Stomach (tissue), 9 donors: Measurements from ENCODE around the gene POC5. TPM values are rescaled to one million over a fixed set of nuclear protein-coding genes. Genes with fewer than 3 reads are reported as not detected.

Experiments used
- DNase-seq, 2 donors: peaks; one replicate each; pipeline versions ENCODE4 v3.0.0 to v3.0.0-alpha.2; 2013 to 2019
- H3K27ac ChIP-seq, 5 donors: fragments of 200-600 bp in 4 of 5; sonication (generic) in 4 of 5; one replicate each; pipeline ENCODE4 v1.5.1; 2013 to 2019; ENCODE audit warnings: mild to moderate bottlenecking in 1 of 5, moderate library complexity in 1 of 5
- H3K27me3 ChIP-seq, 3 donors: fragments of 200-600 bp; sonication (generic); one replicate each; pipeline ENCODE4 v1.5.1; 2017 to 2019; ENCODE audit warnings: mixed run types in 1 of 3
- H3K36me3 ChIP-seq, 4 donors: fragments of 200-600 bp; sonication (generic); 1 replicate in 3 of 4; 2 replicates in 1 of 4; pipeline ENCODE4 v1.5.1; 2016 to 2019
- H3K4me1 ChIP-seq, 4 donors: fragments of 200-600 bp; sonication (generic); one replicate each; pipeline ENCODE4 v1.5.1; 2016 to 2019
- H3K4me3 ChIP-seq, 4 donors: fragments of 200-600 bp; sonication (generic) in 3 of 4; one replicate each; pipeline ENCODE4 v1.5.1; 2016 to 2019; ENCODE audit warnings: mild to moderate bottlenecking in 1 of 4
- H3K9me3 ChIP-seq, 4 donors: fragments of 200-600 bp; sonication (generic); one replicate each; pipeline ENCODE4 v1.5.1; 2016 to 2019
- CTCF ChIP-seq, 7 experiments: fragments of 450-650 bp in 4 of 7; fragments of 200-600 bp in 3 of 7; sonication (generic) in 3 of 7; IDR thresholded peaks; one replicate each; pipeline ENCODE4 v1.5.1; 2016 to 2019; ENCODE audit warnings: antibody characterized with exemption in 7 of 7, control low read depth in 2 of 7, mild to moderate bottlenecking in 1 of 7
- EP300 ChIP-seq: sonication (generic); formaldehyde crosslinking; IDR thresholded peaks from one replicate; pipeline ENCODE4 v1.6.1; 2017; ENCODE audit warnings: antibody characterized with exemption
- POLR2A ChIP-seq, 4 donors: fragments of 450-650 bp; IDR thresholded peaks; one replicate each; pipeline ENCODE4 v1.6.1; 2016; ENCODE audit warnings: antibody characterized with exemption in 4 of 4, control low read depth in 2 of 4, mild to moderate bottlenecking in 1 of 4, moderate library complexity in 1 of 4
- POLR2AphosphoS5 ChIP-seq, 3 donors: sonication (generic); formaldehyde crosslinking; IDR thresholded peaks; one replicate each; pipeline ENCODE4 v1.6.1; 2016; ENCODE audit warnings: antibody characterized with exemption in 3 of 3
- WGBS, 5 donors: extraction: QIAGEN DNeasy Blood & Tissue Kit in 3 of 5; methylation state at CpG; one replicate each; pipeline versions ENCODE4 v1.1.5 to v1.1.7; 2013 to 2018; 5-methylcytosine and 5-hydroxymethylcytosine counted together
- intact Hi-C: fragments of 100-400 bp; cut with DNase I; formaldehyde crosslinking; loops from one replicate; pipeline ENCODE4 v1.15.1; 2023; ENCODE audit warnings: low total_unique reads
- polyA plus RNA-seq, 3 donors: library from polyadenylated mRNA; stranded (reverse); fragments of 200-250 nt; gene quantifications; one replicate each; pipeline ENCODE4 v1.2.3, GENCODE V29; 2013
- total RNA-seq, 5 donors: library from RNA; depleted of rRNA; stranded (reverse); fragments of >200 nt; gene quantifications; one replicate each; pipeline versions ENCODE4 v1.1.0 to v1.2.3, GENCODE V29; 2014 to 2016
- donor health status: healthy with polysubstance abuse.
- donor health status: Bipolar disorder and iron deficiency.
- donor health status: healthy.

POC5 gene
- total and polyA plus RNA-seq, 8 donors, result 3.1 to 135 (median 7.3) TPM

GRCh38 chr5:75670577-75670976 lies 46.7 kb downstream of the POC5 start:
- DNase-seq, result peak in 1 of 2 donors; percentile 63
- intact Hi-C loops, result no loop called here
- 69 to 76% (median 73%) methylated on average over 3 of the region's 3 CpGs for WGBS, 5 donors
- Histone ChIP-seq H3K36me3 (peaks cover 0 to 23% (median 21%) of the 10 kb centered on the region in 4 donors), H3K4me3 (no peak overlapping the region), H3K9me3 (no peaks in the 10 kb centered on the region), H3K27ac (no peak overlapping the region), H3K27me3 (no peaks in the 10 kb centered on the region), H3K4me1 (peaks cover 0 to 23% (median 16%) of the 10 kb centered on the region in 4 donors)
- TF ChIP-seq POLR2AphosphoS5 (IDR thresholded peaks at IDR 0.05) (no peak), POLR2A (IDR thresholded peaks at IDR 0.05) (no peak), EP300 (no peak), CTCF (IDR thresholded peaks at IDR 0.05) (no peak)

GRCh38 chr5:75668977-75669689 lies 48.1 kb downstream of the POC5 start:
- intact Hi-C loops, result no loop called here
- H3K4me1 ChIP-seq, result peaks cover 0 to 23% (median 16%) of the 10 kb centered on the region in 4 donors
- peak overlapping the region in 2 of 4 donors; percentile 6 to 34 for H3K4me3 ChIP-seq

GRCh38 chr5:75668445-75668844 lies 48.8 kb downstream of the POC5 start:
- DNase-seq, result no peak
- Histone ChIP-seq H3K27ac (peak overlapping the region in 2 of 5 donors; percentile 50 to 70), H3K36me3 (peaks cover 0 to 11% (median 4%) of the 10 kb centered on the region in 4 donors), H3K27me3 (no peaks in the 10 kb centered on the region), H3K4me1 (peaks cover 0 to 23% (median 16%) of the 10 kb centered on the region in 4 donors), H3K9me3 (no peaks in the 10 kb centered on the region), H3K4me3 (peak overlapping the region in 1 of 4 donors; percentile 34)
- intact Hi-C loops, result no loop called here
- WGBS, 5 donors, result 65 to 80% (median 69%) methylated on average over 2 of the region's 2 CpGs
- TF ChIP-seq EP300 (no peak), POLR2A (IDR thresholded peaks at IDR 0.05) (no peak), POLR2AphosphoS5 (IDR thresholded peaks at IDR 0.05) (no peak), CTCF (IDR thresholded peaks at IDR 0.05) (no peak)

More at GRCh38 chr5:75668977-75669689, 48.1 kb downstream of the POC5 start:
- Histone ChIP-seq H3K27me3 (no peaks in the 10 kb centered on the region), H3K9me3 (no peaks in the 10 kb centered on the region), H3K36me3 (peaks cover 0 to 14% (median 10%) of the 10 kb centered on the region in 4 donors), H3K27ac (peak overlapping the region in 4 of 5 donors; percentile 9 to 70 (median 42))
- TF ChIP-seq POLR2AphosphoS5 (IDR thresholded peaks at IDR 0.05) (peak in 2 of 3 donors; percentile 60 to 75), CTCF (IDR thresholded peaks at IDR 0.05) (no peak)
- WGBS, 5 donors, result 12 to 30% (median 24%) methylated on average over 10 of the region's 10 CpGs
- DNase-seq, result peak; percentile 62 to 73

DNA sequence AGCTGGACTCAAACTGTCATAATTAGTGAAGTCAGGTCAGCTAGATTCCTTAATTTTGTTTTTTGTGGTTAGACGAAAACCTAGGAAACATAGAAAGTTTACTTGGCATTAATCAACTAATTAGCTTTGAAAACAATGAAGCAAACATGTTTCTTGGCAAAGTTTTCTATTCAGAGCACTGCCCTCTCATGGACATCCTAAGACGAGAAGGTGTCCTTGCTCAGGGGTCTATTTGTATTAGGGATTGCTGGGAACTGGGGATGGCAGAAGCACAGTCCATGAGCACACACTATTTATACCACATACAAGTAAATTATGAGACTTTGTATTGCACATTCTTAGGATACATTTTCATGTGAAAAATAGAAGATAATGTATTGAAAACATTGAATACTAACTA lies 49.7 kb downstream of the POC5 start:
- 54 to 73% (median 64%) methylated on average over 2 of the region's 2 CpGs for WGBS, 5 donors
- H3K4me1 ChIP-seq, result peaks cover 0 to 21% (median 16%) of the 10 kb centered on the region in 4 donors
- H3K27ac ChIP-seq, result no peak overlapping the region
- no peak for DNase-seq
- peaks cover 0 to 2% (median 0%) of the 10 kb centered on the region in 4 donors for H3K36me3 ChIP-seq
- TF ChIP-seq CTCF (IDR thresholded peaks at IDR 0.05), result no peak
- no peak for TF ChIP-seq POLR2AphosphoS5 (IDR thresholded peaks at IDR 0.05)
- TF ChIP-seq POLR2A (IDR thresholded peaks at IDR 0.05), result no peak
- no peak for TF ChIP-seq EP300
- intact Hi-C loops, result no loop called here
- no peaks in the 10 kb centered on the region for H3K9me3 ChIP-seq
- no peak overlapping the region for H3K4me3 ChIP-seq
- no peaks in the 10 kb centered on the region for H3K27me3 ChIP-seq
